GM18499 (cell line): ENCODE data around the gene PRSS37.
"Not testable (repeated sequence)": the region's sequence is repeated elsewhere in the genome, so short reads cannot be mapped to it uniquely, and the experiment has no call there.

Experiments used
- ATAC-seq: cut with Tn5 transposase; IDR thresholded peaks from one replicate; pipeline ENCODE4 v1.9.1; 2021; ENCODE audit warnings: moderate number of reproducible peaks; ENCODE audit not compliant: insufficient read depth, unreplicated experiment

Gene PRSS37, protein sequence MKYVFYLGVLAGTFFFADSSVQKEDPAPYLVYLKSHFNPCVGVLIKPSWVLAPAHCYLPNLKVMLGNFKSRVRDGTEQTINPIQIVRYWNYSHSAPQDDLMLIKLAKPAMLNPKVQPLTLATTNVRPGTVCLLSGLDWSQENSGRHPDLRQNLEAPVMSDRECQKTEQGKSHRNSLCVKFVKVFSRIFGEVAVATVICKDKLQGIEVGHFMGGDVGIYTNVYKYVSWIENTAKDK

GRCh38 chr7:141841385-141841784, at the start of gene PRSS37:
Gene PRSS37, minus strand, starts transcription at chr7:141841485. Its CDS starts 436 bp downstream, at chr7:141841049.
- ATAC-seq = no peak

DNA sequence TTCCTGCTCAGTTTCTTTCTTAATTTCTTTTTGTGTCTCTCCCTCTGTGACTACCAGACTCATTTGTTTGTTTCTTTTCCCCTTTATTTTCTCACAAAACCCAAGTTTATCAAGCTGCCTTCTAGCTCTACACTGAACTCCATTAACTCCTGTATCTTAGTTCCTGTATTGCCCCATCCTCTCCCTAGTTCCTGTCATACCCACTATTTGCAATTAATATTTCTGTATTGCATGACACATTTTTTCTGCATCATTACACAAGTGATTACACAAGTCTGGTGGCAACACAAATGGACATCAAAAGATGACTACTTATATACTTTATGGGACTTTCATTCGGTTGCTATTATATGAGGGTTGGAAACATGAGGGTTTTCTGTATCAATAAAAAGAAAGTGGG, 48.0 kb upstream of the PRSS37 start:
- no peak for ATAC-seq

DNA sequence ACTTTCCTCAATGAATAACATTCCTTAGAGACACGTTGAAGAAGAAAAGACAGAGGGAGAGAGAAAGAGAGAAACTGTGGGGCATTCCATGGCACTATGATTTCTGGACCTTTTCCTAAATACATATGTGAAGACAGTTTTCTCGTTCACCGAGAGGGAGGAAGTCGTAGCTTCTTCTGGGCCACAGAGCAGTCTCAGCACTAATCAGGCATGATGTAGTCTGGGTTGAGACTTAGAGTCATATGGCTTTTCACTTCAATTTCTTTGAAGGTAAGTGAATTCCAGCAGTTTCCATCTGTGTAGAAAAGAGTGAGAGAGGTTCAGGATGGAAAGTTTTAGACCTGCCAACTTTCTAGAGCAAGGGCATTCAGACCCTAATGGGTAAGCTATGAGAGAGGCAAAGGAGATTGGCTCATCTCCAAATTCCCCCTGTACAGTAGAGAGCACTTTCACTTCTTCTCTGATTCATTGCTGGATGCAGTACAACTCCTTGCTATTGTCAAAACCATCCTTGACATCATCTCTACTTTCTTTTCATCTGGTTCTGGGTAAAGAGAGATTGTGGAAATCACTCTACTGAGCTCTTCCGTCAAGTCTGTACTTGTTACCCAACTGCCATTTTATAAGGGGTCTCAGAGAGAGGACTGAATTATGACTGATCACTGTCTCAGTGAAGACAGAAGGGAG, 43.4 kb upstream of the PRSS37 start:
- peak; percentile 94 for ATAC-seq

DNA sequence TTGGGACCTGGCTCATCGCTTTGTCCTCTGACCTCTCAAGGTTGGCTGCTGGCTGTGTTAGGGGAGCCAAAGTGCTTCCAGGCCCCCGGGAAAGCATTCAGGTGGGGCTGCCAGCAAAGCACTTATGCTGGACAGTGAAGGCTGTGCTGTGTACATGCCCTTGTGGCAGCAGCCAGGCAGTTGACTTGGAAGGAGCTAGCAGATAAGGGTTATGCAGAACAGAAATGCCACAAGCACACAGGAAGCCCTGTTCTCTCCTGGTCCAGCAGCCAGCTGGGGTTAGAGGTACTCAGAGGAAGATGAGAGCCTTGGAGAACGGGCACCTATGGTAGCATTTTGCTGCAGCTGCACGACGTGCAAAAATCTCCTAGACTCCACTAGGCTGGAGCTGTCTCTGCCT, 39.7 kb upstream of the PRSS37 start:
- ATAC-seq = no peak

GRCh38 chr7:141877365-141877764, 36.1 kb upstream of the PRSS37 start:
- ATAC-seq = no peak

DNA sequence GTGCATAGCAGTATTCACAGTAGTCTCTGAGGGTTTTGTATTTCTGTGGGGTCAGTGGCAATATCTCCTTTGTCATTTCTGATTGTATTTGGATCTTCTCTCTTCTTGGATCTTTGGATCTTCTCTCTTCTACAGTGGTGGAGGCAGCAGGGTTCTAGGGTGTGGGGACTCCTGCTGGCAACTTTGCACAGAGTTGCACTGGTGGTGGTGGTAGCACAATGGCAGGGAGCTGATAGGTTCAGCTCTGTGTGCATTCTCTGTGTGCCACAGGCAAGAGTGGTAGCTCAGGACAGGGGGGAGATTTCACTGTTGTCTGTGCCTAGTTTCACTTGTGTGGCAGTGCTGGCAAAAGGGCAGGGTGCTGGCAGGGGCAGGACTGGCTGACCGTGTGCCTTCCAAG, 35.1 kb upstream of the PRSS37 start:
- ATAC-seq = no peak

- ATAC-seq = no peak
These were observed 34.2 kb upstream of the PRSS37 start for GRCh38 chr7:141875453-141875852.

DNA sequence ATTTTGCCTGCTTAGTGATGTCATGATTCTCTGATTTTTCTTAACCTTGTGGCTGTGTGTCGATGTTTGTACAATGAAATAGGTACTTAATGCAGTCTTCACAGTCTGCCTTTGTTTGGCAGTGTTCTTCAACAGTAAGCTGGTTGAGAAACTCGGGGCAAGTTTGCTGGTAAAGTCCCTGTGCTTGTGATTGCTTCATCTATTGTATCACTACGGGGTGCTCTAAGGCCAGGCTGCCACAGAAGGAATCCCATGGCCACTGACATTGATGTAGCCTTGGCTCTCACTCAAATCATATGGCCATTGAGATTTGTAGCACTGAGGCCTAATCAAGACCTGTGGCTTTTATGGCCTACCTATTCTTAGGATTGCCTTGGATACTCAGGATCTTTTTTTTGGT, 33.5 kb upstream of the PRSS37 start:
- ATAC-seq = no peak

- peak; percentile 73 for ATAC-seq
These were observed 31.6 kb upstream of the PRSS37 start for GRCh38 chr7:141872931-141873330.

DNA sequence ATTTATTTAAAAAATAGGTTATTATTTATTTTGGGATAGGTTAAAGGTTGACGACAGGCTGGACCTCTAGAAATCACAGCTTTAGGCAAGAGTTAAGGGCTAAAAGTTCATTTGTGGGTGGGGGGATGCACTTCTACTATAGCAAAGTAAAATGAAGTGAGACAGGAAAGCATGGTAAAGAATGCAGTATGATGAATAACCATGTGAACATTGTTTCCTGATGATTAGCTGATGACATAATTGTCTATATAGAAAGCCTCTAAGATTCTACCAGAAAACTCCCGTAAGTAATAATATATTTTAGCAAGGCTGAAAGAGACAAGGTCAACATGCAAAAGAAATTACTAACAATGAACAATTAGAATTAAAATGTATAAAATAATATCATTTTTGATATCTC, 25.7 kb upstream of the PRSS37 start:
- ATAC-seq = no peak

DNA sequence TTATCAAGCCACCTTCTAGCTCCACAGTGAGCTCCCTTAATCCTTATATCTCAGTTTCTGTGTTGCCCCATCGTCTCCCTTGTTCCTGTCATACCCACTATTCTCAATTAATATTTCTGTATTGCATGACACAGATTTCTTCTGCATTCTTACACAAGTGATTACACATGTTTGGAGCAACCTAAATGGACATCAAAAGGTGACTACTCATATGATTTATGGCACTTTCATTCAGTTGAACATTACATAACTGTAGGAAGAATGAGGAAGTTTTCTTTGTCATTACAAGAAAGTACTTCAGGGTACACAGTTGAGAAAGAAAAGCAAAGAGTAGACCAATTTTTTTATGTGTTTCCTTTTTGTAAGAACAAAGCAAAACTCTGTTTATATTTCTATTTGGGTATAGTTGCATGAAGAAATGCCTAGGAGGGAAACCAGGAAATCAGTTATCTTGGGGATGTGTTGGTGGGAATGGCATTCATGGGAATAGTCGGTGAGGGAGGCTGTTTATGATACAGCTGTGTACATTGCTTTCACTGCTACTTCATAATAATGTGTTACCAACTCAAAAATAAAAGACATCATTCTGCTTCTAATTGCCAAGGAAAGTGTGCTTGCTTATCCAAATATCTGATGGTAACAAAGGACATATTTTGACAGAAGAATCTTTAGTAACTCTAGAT, 23.6 kb upstream of the PRSS37 start:
- ATAC-seq = no peak

- ATAC-seq = no peak
These were observed 18.9 kb upstream of the PRSS37 start for GRCh38 chr7:141860207-141860606.

GRCh38 chr7:141847996-141848395, 6.7 kb upstream of the PRSS37 start:
- ATAC-seq = no peak

DNA sequence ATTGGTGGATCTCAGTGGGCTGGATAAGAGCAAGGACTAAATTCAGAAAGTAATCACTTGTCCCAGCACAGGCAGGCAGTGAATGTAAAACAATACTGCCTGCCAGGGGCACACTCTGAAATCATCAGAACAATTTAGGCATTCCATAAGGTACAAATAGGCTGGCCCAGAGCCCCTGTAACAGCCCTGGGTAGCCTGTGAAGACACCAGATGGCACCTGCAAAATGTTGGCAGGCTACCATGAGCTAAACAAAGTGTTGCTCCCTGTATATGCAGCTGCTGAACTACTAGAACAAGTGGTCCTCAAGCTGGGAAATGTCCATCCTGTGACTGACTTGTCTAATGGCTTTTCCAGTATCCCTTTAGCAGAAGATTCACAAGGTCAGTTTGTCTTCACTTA, 3.0 kb upstream of the PRSS37 start:
- no peak for ATAC-seq

DNA sequence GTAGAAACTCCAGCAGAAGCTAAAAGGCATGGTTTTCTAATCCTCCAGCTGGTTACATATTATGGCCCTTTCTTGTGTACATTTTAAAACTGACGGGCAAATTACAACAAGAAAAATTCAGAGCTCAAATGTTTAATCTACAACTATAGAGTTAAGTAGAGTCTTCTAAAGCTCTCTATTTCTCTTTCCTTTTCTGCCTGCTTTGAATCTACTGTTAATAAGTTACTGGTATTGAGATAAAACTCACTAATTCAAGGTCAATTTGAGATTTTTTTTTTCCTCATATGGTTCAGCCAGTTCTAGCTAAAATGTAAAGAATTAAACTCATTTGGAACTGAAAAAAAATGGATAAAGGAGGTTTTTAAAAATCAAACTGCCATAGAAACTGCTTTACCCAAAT, 1.6 kb upstream of the PRSS37 start:
- no peak for ATAC-seq

DNA sequence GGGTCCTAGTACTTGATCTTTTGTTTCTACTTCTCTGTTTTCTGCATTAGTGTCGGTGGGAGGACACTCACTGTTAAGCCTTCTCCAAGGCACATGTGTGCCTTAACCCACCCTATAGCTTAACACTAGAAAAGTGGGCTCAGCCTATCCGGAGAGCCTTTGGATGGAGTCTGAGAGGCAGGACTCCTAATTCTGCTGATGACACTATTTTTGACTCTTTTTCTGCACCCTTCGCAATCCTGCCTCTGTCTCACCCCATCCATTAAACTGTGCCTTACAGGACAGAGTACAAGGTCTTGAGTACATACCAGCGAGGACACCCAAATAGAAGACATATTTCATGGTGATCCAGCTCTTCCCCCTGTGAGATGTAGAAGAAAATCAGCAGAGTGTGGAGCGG, 577 bp downstream of the PRSS37 start:
- no peak for ATAC-seq

- ATAC-seq = no peak
These were observed 2.0 kb downstream of the PRSS37 start for GRCh38 chr7:141839256-141839655.

DNA sequence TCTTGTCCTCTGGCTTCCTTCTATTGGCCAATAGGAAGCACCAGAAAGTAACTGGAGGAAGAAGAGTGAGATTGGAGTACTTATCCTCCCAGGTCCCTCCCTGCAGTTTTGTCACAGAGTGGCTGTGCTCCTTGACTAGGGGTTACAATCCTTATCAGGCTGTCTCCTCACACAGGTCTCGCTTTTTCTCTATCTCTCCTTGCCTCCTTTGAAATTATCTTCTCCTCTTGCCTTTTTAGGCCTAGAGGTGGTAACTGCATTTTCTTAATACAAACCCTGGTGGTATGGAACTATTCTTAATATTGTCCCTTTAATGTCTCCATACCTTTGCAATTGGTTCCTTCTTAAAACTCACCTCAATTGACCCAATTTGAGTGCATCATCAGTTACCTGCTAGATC, 2.7 kb downstream of the PRSS37 start:
- ATAC-seq = no peak

DNA sequence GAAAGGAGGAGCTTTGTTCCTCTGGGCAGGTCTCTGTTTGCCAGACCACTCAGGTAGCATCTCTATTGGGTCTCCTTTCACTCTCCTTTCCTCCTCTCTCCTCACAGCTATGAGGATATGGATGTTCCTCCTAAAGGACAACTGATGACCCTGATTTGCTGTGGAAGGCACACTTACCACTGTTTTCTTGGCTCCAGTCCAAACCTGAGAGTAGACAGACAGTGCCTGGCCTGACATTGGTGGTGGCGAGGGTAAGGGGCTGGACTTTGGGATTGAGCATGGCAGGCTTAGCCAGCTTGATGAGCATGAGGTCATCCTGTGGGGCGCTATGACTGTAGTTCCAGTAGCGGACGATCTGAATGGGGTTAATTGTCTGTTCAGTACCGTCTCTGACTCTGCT, 3.6 kb downstream of the PRSS37 start:
- no peak for ATAC-seq

DNA sequence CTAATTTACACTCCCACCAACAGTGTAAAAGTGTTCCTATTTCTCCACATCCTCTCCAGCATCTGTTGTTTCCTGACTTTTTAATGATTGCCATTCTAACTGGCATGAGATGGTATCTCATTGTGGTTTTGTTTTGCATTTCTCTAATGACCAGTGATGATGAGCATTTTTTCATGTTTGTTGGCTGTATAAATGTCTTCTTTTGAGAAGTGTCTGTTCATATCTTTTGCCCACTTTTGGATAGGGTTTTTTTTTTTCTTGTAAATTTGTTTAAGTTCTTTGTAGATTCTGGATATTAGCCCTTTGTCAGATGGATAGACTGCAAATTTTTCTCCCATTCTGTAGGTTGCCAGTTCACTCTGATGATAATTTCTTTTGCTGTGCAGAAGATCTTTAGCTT, 18.9 kb downstream of the PRSS37 start:
- not testable (repeated sequence) for ATAC-seq

DNA sequence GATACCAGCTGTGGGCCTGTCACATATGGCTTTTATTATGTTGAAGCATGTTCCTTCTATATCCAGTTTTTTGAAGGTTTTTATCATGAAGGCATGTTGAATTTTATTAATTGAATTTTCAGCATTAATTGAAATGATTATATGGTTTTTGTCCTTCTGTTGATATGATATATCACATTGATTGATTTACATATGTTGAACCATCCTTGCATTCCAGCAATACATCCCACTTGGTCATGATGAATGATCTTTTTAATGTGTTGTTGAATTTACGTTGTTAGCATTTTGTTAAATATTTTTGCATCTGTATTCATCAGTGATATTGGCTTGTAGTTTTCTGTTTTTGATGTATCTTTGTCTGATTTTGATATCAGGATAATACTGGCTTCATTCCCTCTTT, 21.2 kb downstream of the PRSS37 start:
- no peak for ATAC-seq

DNA sequence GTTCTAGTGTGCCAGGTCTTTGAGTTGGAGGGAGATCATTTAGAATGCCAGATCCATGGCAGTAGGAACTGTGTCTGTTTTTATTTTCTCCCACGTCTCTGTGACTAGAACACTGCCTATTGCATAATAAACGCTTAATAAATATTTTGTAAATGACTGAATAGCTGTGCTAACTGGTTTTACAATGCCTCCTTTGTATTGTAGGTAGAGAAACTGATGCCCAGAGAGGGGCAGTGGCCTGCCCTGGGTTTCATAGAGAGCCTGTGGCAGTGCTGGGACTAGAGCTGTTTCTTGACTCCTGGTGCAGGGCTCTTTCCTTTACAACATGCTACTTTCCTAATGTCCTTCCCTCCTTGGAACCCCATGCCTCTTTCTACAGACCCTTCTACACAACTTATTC, 48.8 kb downstream of the PRSS37 start:
- ATAC-seq = no peak
